Stimulated activated naive CD8-positive, alpha-beta T cell treated with anti-CD3 and anti-CD28 coated beads, Interleukin-15, Interleukin-2, amounts not matched to agents 100 ng/mL and 50 ng/mL, for 24 hours (primary cell): ENCODE results near the gene KRTAP5-5.
"Not testable (repeated sequence)": the region's sequence is repeated elsewhere in the genome, so short reads cannot be mapped to it uniquely, and the experiment has no call there.

Experiments
- H3K27ac Mint-ChIP-seq: one replicate; pipeline ENCODE4 v1.8.0; 2021; ENCODE audit warnings: mild to moderate bottlenecking, mixed read lengths
- H3K27me3 Mint-ChIP-seq: one replicate; pipeline ENCODE4 v1.8.0; 2021; ENCODE audit warnings: mixed read lengths
- H3K36me3 Mint-ChIP-seq: one replicate; pipeline ENCODE4 v1.8.0; 2021; ENCODE audit warnings: low read depth, mixed read lengths
- H3K4me1 Mint-ChIP-seq: one replicate; pipeline ENCODE4 v1.8.0; 2021; ENCODE audit warnings: low read depth, mixed read lengths
- H3K4me3 Mint-ChIP-seq: one replicate; pipeline ENCODE4 v1.8.0; 2021; ENCODE audit warnings: mild to moderate bottlenecking, mixed read lengths
- H3K9me3 Mint-ChIP-seq: one replicate; pipeline ENCODE4 v1.8.0; 2021; ENCODE audit warnings: mixed read lengths

The KRTAP5-5 gene

DNA sequence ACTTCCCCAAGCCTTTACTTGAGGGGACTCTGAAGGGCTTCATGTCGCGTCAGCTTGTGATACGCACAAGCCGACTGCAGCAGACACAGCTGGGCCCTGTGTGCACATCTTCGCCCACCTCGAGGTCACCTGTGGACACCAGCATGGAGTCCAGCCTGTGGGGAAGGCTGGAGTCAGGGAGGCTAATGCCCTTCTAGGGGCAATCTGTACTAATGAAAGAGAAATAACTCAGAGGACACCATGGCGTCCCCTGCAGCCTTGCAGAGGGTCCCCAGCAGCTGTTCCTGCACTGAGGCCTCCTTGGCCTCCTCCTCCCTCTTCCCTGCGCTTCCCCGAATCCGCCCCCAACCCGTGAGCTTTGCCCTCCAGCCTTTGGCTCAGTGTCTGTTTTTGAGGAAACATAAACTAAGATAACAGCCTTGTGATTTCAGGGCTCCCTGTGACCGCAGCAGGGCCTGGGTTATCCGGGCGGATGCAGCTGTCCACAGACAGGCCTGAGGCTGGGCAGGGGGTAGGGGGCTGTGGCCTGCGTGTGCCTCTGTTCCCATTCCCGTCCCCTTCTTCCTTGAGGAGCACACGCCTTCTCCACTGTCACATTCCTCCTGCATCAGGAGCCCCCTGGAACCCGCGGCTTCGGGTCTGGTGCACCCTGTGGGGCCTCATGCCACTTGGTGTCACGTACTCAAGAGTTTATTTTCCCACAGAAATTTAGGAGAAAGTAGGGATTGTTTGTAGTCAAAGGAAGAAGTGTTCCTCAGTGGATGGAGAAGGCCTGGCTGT lies 25.0 kb downstream of the KRTAP5-5 start:
- Mint-ChIP-seq H3K4me1 (peaks cover 6% of the 10 kb centered on the region), H3K27ac (no peak overlapping the region), H3K4me3 (no peak overlapping the region), H3K27me3 (peaks cover 35% of the 10 kb centered on the region), H3K9me3 (no peaks in the 10 kb centered on the region), H3K36me3 (no peaks in the 10 kb centered on the region)

DNA sequence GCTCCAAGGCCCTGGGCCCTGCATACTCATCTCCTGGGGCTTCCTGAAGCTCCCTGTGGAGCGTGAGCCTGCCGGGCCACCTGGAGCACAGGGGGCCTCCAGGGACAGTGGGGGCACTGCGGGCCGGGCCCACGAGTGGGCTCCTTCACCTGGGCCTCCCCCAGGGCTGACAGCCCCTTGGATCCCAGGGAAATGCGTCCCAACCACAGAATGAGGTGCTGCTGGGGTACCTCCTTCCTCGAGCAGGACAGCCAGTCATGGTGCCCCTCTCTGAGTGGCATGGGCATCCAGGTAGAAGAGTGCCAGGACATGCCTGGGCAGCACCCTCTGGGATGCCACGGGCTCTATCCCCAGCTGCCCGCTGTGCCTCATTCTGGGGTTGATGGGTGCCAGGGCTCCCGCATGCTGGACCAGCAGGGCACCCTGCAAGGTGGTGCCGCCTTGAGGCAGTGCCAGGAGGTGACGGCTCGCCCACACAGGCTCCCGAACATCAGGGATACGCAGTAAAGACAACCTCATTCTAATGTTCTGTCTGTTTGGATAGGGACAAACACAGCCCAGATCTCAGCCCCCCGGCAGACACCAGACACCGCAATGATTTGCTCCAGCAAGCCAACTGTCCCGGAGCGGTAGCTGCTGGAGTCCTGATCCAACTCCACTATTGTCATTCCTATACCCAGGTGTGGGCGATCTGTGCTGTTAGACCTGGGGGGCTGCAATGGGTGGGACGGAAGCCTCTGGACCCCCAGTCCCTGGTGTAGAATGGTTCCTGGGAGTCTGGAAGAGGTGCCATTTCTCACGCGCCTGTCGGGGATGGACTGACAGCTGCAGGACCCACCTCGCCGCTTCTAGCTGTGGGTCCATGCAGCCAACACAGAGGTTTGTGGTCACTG lies 25.8 kb downstream of the KRTAP5-5 start:
- H3K27ac Mint-ChIP-seq = no peak overlapping the region
- no peak overlapping the region for H3K4me3 Mint-ChIP-seq
- peaks cover 43% of the 10 kb centered on the region for H3K27me3 Mint-ChIP-seq
- H3K9me3 Mint-ChIP-seq = no peaks in the 10 kb centered on the region
- H3K36me3 Mint-ChIP-seq = no peaks in the 10 kb centered on the region
- H3K4me1 Mint-ChIP-seq = peaks cover 10% of the 10 kb centered on the region

DNA sequence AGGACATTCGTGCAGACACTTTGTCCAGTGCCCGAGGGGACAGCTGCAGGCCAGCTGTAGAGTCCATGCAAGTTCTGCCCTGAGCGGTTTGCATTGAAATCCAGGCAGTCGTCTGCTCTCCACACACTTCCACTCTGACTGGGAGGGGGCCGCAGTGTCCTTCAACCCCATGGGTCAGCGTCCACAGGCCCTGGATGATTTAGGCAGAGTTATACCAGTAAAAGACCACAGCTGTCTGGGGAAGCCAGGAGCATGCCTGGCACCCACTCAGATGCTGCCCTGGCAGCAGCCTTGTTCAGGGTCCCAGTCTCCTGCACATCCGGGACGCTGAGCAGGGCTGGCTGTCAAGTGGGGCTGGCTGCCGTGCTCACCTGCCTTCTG lies 26.5 kb downstream of the KRTAP5-5 start:
- no peak overlapping the region for H3K27ac Mint-ChIP-seq
- H3K4me3 Mint-ChIP-seq = no peak overlapping the region
- H3K4me1 Mint-ChIP-seq = peaks cover 10% of the 10 kb centered on the region
- H3K9me3 Mint-ChIP-seq = no peaks in the 10 kb centered on the region
- H3K27me3 Mint-ChIP-seq = peaks cover 43% of the 10 kb centered on the region
- H3K36me3 Mint-ChIP-seq = no peaks in the 10 kb centered on the region

DNA sequence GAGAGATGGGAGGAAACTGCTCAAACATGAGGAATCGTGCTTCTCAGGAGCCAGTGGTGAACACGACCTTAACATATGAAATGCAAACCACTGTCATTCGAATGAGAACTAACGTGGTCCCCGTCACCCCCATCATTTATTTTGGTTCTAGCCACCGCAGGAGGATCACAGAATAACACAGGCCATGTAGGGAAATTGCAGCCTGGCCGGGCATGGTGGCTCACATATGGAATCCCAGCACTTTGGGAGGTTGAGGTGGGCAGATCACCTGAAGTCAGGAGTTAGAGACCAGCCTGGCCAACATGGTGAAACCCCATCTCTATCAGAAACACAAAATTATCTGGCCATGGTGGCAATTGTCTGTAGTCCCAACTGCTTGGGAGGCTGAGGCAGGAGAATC lies 27.1 kb downstream of the KRTAP5-5 start:
- Mint-ChIP-seq H3K27me3 (peaks cover 41% of the 10 kb centered on the region), H3K9me3 (no peaks in the 10 kb centered on the region), H3K27ac (peak overlapping the region; percentile 55), H3K4me1 (peaks cover 10% of the 10 kb centered on the region), H3K4me3 (no peak overlapping the region), H3K36me3 (no peaks in the 10 kb centered on the region)

DNA sequence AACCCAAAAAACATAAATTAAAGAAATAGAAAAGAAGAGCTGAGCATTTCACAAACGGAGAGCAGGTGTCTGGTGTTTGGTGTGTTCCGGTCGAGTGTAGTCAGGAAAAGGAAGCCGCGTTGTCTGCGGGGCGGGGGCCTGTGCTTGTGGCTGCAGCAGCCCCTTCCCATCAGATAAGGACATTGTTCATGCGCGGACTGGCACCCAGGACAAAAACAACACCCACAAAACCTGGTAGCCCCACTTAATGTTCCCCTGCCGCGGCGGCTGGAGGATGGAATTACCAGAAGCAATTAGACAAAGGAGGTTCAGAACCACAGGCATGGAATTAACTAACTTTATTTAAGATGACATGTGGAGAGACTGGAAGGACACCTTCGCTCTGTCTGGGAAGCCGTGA lies 29.9 kb downstream of the KRTAP5-5 start:
- H3K36me3 Mint-ChIP-seq = no peaks in the 10 kb centered on the region
- peaks cover 35% of the 10 kb centered on the region for H3K27me3 Mint-ChIP-seq
- peaks cover 10% of the 10 kb centered on the region for H3K4me1 Mint-ChIP-seq
- H3K27ac Mint-ChIP-seq = no peak overlapping the region
- no peaks in the 10 kb centered on the region for H3K9me3 Mint-ChIP-seq
- no peak overlapping the region for H3K4me3 Mint-ChIP-seq

DNA sequence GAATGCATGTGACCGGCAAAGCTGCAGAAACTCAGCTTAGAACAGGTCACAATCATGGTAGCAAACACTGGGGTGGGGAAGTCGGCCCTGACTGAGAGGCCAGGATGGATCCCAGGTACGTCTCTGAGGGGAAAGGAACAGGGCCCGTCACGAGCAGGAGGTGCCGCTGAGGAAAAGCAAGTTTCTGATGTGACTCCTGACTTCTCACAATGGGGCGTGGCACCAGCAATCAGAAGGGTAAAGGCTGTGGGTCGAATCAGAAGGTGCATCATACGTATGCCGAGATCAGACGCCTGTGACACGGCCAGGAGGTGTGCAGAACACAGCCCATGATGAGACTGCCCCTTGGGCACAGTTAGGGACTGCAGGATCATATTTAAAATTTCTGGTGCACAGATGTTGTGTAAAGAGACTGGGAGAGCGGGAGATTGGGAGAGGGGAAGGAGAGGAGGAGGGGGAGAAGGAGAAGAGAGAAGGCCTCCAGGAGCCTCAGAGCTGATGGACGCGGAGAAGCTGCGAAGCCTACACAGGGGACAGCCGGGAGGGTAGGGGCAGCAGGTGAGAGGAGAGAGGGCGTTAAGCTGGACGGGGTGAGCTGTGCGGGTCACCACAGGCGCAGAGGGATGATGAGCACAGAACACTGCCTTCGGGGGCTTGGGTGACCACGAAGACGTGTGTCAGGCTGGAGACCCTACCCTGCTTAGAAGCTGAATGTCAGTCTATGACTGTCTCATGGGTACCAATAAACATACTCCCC lies 30.7 kb downstream of the KRTAP5-5 start:
- H3K27ac Mint-ChIP-seq = no peak overlapping the region
- peaks cover 10% of the 10 kb centered on the region for H3K4me1 Mint-ChIP-seq
- no peak overlapping the region for H3K4me3 Mint-ChIP-seq
- no peaks in the 10 kb centered on the region for H3K36me3 Mint-ChIP-seq
- H3K27me3 Mint-ChIP-seq = peaks cover 31% of the 10 kb centered on the region
- H3K9me3 Mint-ChIP-seq = no peaks in the 10 kb centered on the region

DNA sequence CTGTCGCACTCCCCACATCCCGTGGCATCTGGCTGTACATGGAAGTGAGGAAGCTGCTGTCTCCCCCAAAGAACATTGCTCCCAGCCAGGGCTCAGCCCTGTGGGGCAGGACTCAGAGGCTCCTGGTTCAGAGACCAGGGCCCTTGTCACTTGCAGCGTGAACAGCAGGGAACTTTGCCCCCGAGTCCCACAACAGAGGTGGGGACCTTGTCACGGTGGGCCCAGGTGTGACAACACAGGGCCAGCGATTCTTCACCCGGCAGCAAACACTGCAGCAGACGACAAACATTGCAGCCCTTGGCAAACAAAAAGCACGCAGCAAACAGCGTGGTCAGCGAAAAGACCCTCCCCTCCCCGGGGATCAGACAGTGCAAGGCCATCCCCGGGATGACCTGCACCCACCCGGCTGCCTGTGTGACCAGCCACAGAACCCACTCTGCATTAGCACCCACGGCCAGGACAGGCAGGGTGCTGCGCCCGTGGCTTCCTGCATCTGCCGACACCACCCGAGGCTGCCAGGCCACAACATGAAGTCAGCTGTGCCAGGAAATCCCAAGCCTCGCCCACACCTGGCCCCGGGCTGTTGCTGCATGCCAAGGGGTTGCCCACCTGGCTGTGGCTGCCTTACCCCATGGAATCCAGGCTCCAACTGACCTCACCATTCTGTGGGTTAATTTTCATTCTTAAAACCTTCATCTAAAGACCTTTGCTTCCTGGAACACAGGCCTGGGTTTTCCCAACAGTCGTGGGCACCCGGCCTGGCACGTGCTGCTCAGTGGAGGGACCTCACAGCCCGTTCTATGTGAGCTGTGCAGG lies 32.1 kb downstream of the KRTAP5-5 start:
- peaks cover 26% of the 10 kb centered on the region for H3K27me3 Mint-ChIP-seq
- not testable (repeated sequence) for H3K36me3 Mint-ChIP-seq, H3K4me1 Mint-ChIP-seq, H3K9me3 Mint-ChIP-seq, H3K4me3 Mint-ChIP-seq, H3K27ac Mint-ChIP-seq

DNA sequence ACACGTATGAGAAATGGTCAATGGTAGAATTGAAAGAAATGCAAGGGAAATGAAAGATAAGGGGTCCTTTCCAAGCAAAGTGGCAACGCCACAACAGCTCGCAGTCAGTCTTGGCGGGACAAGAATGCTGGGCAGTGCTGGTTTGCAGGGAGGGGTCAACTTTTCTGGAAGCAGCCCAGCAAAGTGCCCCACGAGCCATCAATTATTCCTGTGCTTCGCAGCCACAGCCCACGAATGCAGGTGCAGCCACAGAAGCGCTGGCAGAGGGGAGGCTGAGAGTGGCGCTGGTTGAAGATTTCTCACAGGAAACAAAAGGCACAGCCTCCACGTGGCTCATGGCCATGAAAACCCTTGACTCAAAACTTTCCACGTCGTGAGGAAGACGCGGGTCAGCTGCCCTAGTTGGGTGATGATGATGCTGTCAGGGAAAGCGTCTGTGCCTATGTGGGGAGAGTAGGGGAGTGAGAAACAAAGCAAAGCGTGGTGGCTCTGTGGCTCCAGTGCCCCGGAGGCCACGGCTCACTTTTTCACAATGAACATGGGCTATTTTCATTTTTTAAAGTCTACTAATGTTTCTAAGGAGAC lies 33.2 kb downstream of the KRTAP5-5 start:
- peaks cover 26% of the 10 kb centered on the region for H3K27me3 Mint-ChIP-seq
- not testable (repeated sequence) for H3K27ac Mint-ChIP-seq, H3K4me1 Mint-ChIP-seq, H3K9me3 Mint-ChIP-seq, H3K4me3 Mint-ChIP-seq, H3K36me3 Mint-ChIP-seq

DNA sequence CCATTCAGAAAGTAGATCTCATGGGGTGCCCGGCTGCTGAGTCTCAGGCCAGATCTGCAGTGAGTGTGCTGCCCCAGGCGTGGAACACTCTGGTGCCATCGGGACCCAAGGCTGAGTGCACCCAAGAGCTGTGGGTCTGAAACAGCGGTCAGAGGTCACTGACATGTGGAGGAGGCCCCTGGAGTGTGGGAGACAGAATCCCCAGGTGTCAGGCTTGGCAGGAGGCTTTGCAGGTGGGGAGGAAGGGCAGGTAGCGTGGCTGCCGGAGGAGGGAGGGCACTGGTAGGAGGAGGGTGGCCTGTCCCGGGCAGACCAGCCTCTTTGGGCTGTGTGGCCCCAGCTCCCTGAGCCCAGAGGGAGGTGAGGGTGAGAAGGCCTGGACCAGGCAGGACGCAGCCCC lies 35.7 kb downstream of the KRTAP5-5 start:
- Mint-ChIP-seq H3K27me3 (peaks cover 28% of the 10 kb centered on the region), H3K4me3 (no peak overlapping the region), H3K36me3 (no peaks in the 10 kb centered on the region), H3K9me3 (no peaks in the 10 kb centered on the region), H3K4me1 (peaks cover 7% of the 10 kb centered on the region), H3K27ac (no peak overlapping the region)

DNA sequence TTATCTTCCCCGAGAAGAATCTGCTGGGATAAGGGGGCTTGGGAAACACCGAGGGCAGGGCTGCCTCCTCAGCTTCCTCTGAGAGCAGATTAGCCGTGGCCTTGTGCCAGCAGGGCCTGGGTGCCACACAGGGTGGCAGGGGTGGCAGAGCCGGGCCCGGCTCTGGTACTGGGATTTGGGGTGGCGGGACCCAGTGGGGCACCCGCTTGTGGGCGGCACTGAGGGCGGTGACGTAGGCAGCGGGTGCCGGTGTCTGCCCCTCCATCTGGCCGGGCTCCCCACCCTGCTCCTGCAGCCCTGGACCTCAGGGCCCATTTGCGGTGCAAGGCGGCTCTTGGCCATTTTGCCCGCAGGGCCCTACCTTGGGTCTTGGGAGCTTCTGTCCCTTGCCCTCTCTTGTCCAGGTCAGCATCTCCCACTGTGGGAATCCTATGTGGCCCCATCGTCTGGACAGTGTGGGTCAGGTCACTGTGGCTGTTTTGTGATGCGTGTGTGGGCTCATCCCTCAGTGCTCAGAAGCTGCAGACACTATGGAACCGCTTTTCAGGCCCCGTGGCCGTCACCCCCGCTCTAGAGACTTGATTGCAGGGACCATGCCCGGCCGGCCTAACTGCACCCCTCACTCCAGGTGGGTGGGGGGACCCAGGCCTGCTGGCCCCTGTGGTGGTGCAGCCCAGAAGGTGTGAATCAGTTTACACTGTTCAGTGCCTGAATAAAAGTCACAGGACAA lies 37.7 kb downstream of the KRTAP5-5 start:
- Mint-ChIP-seq H3K27ac (no peak overlapping the region), H3K27me3 (peaks cover 34% of the 10 kb centered on the region), H3K4me1 (peaks cover 7% of the 10 kb centered on the region), H3K4me3 (no peak overlapping the region), H3K9me3 (no peaks in the 10 kb centered on the region), H3K36me3 (no peaks in the 10 kb centered on the region)

DNA sequence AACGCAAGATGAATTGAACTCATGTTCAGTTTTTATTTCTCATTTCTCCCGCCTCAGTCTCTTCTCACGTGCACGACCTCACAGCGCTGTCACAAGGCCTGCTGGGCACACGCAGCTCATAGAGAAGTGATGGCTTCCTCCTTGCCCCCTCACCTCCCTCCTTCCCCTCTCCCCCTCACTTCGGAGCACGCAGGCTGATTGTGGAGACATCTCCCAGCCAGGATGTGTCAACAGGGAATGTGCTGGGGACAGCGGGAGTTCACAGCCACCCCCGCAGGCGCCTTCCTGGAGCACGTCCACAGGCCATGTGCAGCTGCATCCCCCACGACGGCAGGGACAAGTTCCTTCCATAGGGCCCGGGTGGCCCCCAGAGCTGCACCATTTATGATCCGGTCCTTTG lies 38.3 kb downstream of the KRTAP5-5 start:
- Mint-ChIP-seq H3K27me3 (peaks cover 36% of the 10 kb centered on the region), H3K36me3 (no peaks in the 10 kb centered on the region), H3K27ac (no peak overlapping the region), H3K9me3 (no peaks in the 10 kb centered on the region), H3K4me3 (no peak overlapping the region), H3K4me1 (peaks cover 7% of the 10 kb centered on the region)

DNA sequence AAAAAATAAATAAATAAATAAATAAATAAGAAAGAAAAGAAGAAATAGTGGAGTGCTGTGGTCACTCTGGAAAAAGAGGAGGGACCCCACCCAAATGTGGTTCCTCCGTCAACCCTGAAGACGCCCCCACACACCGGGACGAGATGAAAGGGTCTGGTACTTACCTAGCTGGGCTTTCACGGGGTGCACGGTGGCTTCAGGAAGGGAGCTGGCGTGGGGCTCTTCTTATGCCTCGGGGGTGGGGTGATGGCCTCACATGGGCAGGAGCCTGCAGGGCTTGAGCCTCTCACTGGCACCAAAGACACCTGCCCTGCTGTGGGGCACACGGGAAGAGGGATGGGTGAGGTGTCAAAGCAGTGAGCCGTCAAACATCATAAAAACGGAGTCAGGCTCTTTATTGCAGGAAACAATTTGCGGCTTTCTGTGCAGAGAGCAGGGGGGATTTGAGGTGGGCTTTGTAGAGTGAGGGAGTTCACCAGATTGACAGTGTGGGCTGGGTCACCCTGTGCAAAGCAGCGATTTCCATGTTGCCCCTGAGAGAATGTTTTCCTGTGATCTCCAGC lies 39.4 kb downstream of the KRTAP5-5 start:
- Mint-ChIP-seq H3K36me3 (no peaks in the 10 kb centered on the region), H3K4me3 (no peak overlapping the region), H3K4me1 (peaks cover 7% of the 10 kb centered on the region), H3K27me3 (peaks cover 47% of the 10 kb centered on the region), H3K27ac (no peak overlapping the region), H3K9me3 (no peaks in the 10 kb centered on the region)

DNA sequence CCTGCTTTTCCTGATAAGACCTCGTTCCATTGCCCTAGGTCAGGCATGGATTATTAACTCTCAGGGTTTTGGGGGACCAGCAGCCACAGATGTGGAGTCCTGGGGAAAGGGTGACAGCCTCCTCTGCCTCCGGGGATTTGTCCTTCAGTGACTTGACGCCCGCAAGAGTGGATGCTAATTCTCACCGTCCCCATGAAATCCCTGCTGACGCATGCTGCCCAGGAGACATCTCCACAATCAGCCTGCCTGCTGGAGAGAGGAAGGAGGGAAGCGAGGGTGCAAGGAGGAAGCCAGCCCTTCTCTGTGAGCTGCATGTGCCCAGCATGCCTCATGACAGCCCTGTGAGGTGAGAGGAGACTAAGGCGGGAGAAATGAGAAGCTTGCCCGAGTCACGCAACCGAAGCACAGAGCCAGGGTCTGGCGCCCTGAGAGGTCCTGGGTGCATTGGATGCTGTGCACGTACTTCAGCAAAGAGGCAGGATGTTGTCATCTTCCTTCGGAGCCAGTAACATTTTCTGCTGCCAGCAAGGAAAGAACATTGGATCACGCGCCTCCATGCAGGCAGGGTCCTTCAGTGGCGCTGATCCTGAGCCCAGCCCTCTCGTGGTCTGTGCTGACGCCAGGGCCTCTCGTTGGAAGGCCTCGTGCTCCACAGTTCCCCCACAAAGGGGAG lies 40.1 kb downstream of the KRTAP5-5 start:
- no peaks in the 10 kb centered on the region for H3K36me3 Mint-ChIP-seq
- H3K9me3 Mint-ChIP-seq = no peaks in the 10 kb centered on the region
- peaks cover 51% of the 10 kb centered on the region for H3K27me3 Mint-ChIP-seq
- no peak overlapping the region for H3K27ac Mint-ChIP-seq
- H3K4me1 Mint-ChIP-seq = peaks cover 7% of the 10 kb centered on the region
- no peak overlapping the region for H3K4me3 Mint-ChIP-seq
